OCI-LY1 (cell line): Measurements from ENCODE around the gene PRRG2.

Source experiments
- H2AFZ ChIP-seq: fragments of 200-600 bp; sonication (generic), shearing (Covaris generic); 2 replicates; pipeline ENCODE4 v1.6.0; 2014; ENCODE audit warnings: antibody characterized with exemption, mild to moderate bottlenecking, low read length
- H3F3A ChIP-seq: fragments of 200-600 bp; sonication (generic), shearing (Covaris generic); 2 replicates; pipeline ENCODE4 v1.6.0; 2014; ENCODE audit warnings: mild to moderate bottlenecking, antibody characterized with exemption, low read length, moderate library complexity; ENCODE audit not compliant: insufficient read depth
- H3K27ac ChIP-seq: fragments of 200-600 bp; sonication (generic); 2 replicates; pipeline ENCODE4 v1.5.1; 2014; ENCODE audit warnings: low read length, mixed run types, mild to moderate bottlenecking, low read depth; ENCODE audit not compliant: poor library complexity, severe bottlenecking
- H3K27me3 ChIP-seq: fragments of 200-600 bp; sonication (generic); 2 replicates; pipeline ENCODE4 v1.6.0; 2014; ENCODE audit warnings: antibody characterized with exemption, mild to moderate bottlenecking, low read length, moderate library complexity; ENCODE audit not compliant: insufficient read depth
- H3K36me3 ChIP-seq: fragments of 200-600 bp; sonication (generic); 2 replicates; pipeline ENCODE4 v1.6.1; 2014; ENCODE audit warnings: mild to moderate bottlenecking, antibody characterized with exemption, low read length, moderate library complexity, mixed read lengths; ENCODE audit not compliant: insufficient read depth
- H3K4me1 ChIP-seq: fragments of 200-600 bp; sonication (generic); 2 replicates; pipeline ENCODE4 v1.5.1; 2014; ENCODE audit warnings: mild to moderate bottlenecking, low read length, moderate library complexity; ENCODE audit not compliant: insufficient read depth, severe bottlenecking
- H3K4me2 ChIP-seq: fragments of 200-600 bp; sonication (generic), shearing (Covaris generic); 2 replicates; pipeline ENCODE4 v1.6.1; 2014; ENCODE audit warnings: low read length
- H3K4me3 ChIP-seq: fragments of 200-600 bp; sonication (generic); 2 replicates; pipeline ENCODE4 v1.5.1; 2014; ENCODE audit warnings: low read length, low read depth, mild to moderate bottlenecking, mixed read lengths; ENCODE audit not compliant: poor library complexity, severe bottlenecking
- H3K79me2 ChIP-seq: fragments of 200-600 bp; shearing (Covaris generic); 2 replicates; pipeline ENCODE4 v1.6.1; 2016; ENCODE audit warnings: mixed run types, low read length, mixed read lengths; ENCODE audit not compliant: insufficient read depth
- H3K9ac ChIP-seq: fragments of 200-600 bp; sonication (generic), shearing (Covaris generic); 2 replicates; pipeline ENCODE4 v1.6.1; 2014; ENCODE audit warnings: mild to moderate bottlenecking, low read length, mixed read lengths
- H3K9me2 ChIP-seq: fragments of 200-600 bp; sonication (generic), shearing (Covaris generic); 2 replicates; pipeline ENCODE4 v1.6.1; 2014; ENCODE audit warnings: low read depth, mild to moderate bottlenecking, low read length, mixed read lengths
- H3K9me3 ChIP-seq: fragments of 200-600 bp; shearing (Covaris generic); 2 replicates; pipeline ENCODE4 v1.6.1; 2014; ENCODE audit warnings: low read length, mixed read lengths
- H4K20me1 ChIP-seq: fragments of 200-600 bp; sonication (generic), shearing (Covaris generic); 2 replicates; pipeline ENCODE4 v1.6.0; 2016; ENCODE audit warnings: mild to moderate bottlenecking, low read length; ENCODE audit not compliant: insufficient read depth
- CTCF ChIP-seq: fragments of 200-600 bp; sonication (generic), shearing (Covaris generic); IDR thresholded peaks from 2 replicates; pipeline ENCODE4 v1.5.1; 2017; ENCODE audit warnings: mild to moderate bottlenecking, antibody characterized with exemption, low read length, moderate library complexity, mixed read lengths
- EZH2 ChIP-seq: fragments of 200-600 bp; sonication (generic), shearing (Covaris generic); IDR thresholded peaks from 2 replicates; pipeline ENCODE4 v1.8.0; 2017; ENCODE audit warnings: borderline replicate concordance, mixed run types, mild to moderate bottlenecking, antibody characterized with exemption, low read length, moderate library complexity, mixed read lengths

Gene PRRG2

GRCh38 chr19:49541914-49542313 is 39.2 kb upstream of the PRRG2 start:
- H3K27me3 ChIP-seq, result no peaks in the 10 kb centered on the region
- no peak overlapping the region for H3K4me2 ChIP-seq
- H2AFZ ChIP-seq, result no peak overlapping the region
- no peaks in the 10 kb centered on the region for H3K79me2 ChIP-seq
- no peak overlapping the region for H3K27ac ChIP-seq
- H3K4me3 ChIP-seq, result no peak overlapping the region
- H4K20me1 ChIP-seq, result no peaks in the 10 kb centered on the region
- H3K9ac ChIP-seq, result no peak overlapping the region
- H3K4me1 ChIP-seq, result peaks cover 9% of the 10 kb centered on the region
- H3K36me3 ChIP-seq, result no peaks in the 10 kb centered on the region
- H3K9me3 ChIP-seq, result no peaks in the 10 kb centered on the region
- no peaks in the 10 kb centered on the region for H3F3A ChIP-seq
- no peaks in the 10 kb centered on the region for H3K9me2 ChIP-seq
- no peak for TF ChIP-seq EZH2
- no peak for TF ChIP-seq CTCF

GRCh38 chr19:49542446-49542845 is 38.7 kb upstream of the PRRG2 start:
- Histone ChIP-seq H3K9ac (no peak overlapping the region), H3K4me2 (no peak overlapping the region), H4K20me1 (no peaks in the 10 kb centered on the region), H3K27me3 (no peaks in the 10 kb centered on the region), H3K9me2 (no peaks in the 10 kb centered on the region), H3K36me3 (no peaks in the 10 kb centered on the region), H3K27ac (no peak overlapping the region), H2AFZ (no peak overlapping the region), H3F3A (no peaks in the 10 kb centered on the region), H3K9me3 (no peaks in the 10 kb centered on the region), H3K4me1 (peaks cover 6% of the 10 kb centered on the region), H3K4me3 (no peak overlapping the region), H3K79me2 (no peaks in the 10 kb centered on the region)
- no peak for TF ChIP-seq CTCF
- TF ChIP-seq EZH2, result no peak

GRCh38 chr19:49543032-49543431 is 38.1 kb upstream of the PRRG2 start:
- TF ChIP-seq CTCF, result no peak
- no peak for TF ChIP-seq EZH2
- Histone ChIP-seq H2AFZ (no peak overlapping the region), H3K9me3 (no peaks in the 10 kb centered on the region), H3K4me2 (no peak overlapping the region), H4K20me1 (no peaks in the 10 kb centered on the region), H3K4me3 (no peak overlapping the region), H3F3A (no peaks in the 10 kb centered on the region), H3K79me2 (no peaks in the 10 kb centered on the region), H3K27ac (no peak overlapping the region), H3K9me2 (no peaks in the 10 kb centered on the region), H3K27me3 (no peaks in the 10 kb centered on the region), H3K4me1 (peaks cover under 1% of the 10 kb centered on the region), H3K9ac (no peak overlapping the region), H3K36me3 (no peaks in the 10 kb centered on the region)
